NT2/D1 (cell line): ENCODE results near the gene ADM2.

Experiments
- SUZ12 ChIP-seq: IDR thresholded peaks from 2 replicates; pipeline ENCODE4 v1.6.1; 2011; ENCODE audit not compliant: insufficient read length, insufficient read depth; ENCODE audit errors: extremely low read depth
- YY1 ChIP-seq: IDR thresholded peaks from 2 replicates; pipeline ENCODE4 v1.6.1; 2011; ENCODE audit not compliant: insufficient read length, insufficient read depth
- ZNF274 ChIP-seq: IDR thresholded peaks from 2 replicates; pipeline ENCODE4 v1.6.1; 2011; ENCODE audit warnings: mild to moderate bottlenecking, low read depth, low read length

DNA sequence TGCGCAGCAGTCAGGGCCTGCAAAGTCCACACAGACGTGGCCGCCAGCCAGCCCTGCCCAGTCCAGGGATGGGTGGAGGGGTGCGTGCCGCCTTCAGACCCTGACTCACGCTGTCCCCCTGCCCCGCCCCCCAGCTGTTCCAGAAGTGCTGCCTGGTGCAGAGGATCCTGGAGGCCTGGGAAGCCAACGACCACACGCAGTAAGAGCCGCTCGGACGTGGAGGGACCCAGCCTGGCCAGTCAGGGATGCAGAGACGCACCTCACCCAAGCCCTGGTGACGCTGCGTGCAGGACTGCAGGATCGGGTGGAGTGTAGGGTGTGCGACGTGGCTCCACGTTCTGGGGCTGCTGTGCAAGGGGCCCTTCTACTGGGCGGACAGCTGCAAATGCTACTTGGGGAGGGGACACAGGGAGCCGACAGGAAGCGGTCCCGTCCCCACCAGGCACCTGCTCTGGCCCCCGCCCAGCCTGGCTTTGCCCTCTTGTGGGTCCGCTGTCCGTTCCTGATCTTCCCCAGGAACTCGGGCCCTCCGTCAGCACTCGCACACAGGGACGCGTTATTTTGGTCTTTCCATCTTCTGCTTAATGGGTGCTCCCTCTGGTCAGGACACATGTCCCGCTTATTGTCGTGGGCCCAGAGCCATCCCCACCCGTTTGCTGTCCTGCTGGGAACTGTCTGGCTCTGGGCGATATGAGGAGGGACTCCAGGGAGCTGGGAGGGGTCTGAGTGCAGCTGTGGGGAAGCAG is 49.0 kb upstream of the ADM2 start:
- TF ChIP-seq SUZ12 = no peak
- TF ChIP-seq ZNF274 = no peak
- TF ChIP-seq YY1 = no peak
